Uterus (tissue), 4 donors: ENCODE measurements around the gene CNFN. TPM values are rescaled to one million over a fixed set of nuclear protein-coding genes. Genes with fewer than 3 reads are reported as not detected.

ENCODE experiments used
- DNase-seq, 2 donors: peaks; one replicate each; pipeline ENCODE4 v3.0.0-alpha.2; 2019 to 2020
- H3K27ac ChIP-seq, 2 donors: fragments of 200-600 bp; sonication (generic); 1 replicate in 1 of 2; 2 replicates in 1 of 2; pipeline ENCODE4 v1.5.1; 2016 to 2018
- H3K27me3 ChIP-seq, 2 donors: fragments of 200-600 bp; sonication (generic); one replicate each; pipeline ENCODE4 v1.5.1; 2018 to 2019; ENCODE audit warnings: control low read depth in 1 of 2
- H3K36me3 ChIP-seq, 2 donors: fragments of 200-600 bp; sonication (generic); one replicate each; pipeline ENCODE4 v1.5.1; 2019; ENCODE audit warnings: control low read depth in 1 of 2
- H3K4me1 ChIP-seq, 2 donors: fragments of 200-600 bp; sonication (generic); one replicate each; pipeline ENCODE4 v1.5.1; 2018 to 2019; ENCODE audit warnings: control low read depth in 1 of 2
- H3K4me3 ChIP-seq, 2 donors: fragments of 200-600 bp; sonication (generic); 1 replicate in 1 of 2; 2 replicates in 1 of 2; pipeline ENCODE4 v1.5.1; 2018 to 2019; ENCODE audit warnings: mild to moderate bottlenecking in 1 of 2
- H3K9me3 ChIP-seq, 2 donors: fragments of 200-600 bp; sonication (generic); one replicate each; pipeline ENCODE4 v1.5.1; 2019; ENCODE audit warnings: control low read depth in 1 of 2
- CTCF ChIP-seq, 4 experiments: fragments of 200-600 bp in 2 of 4; fragments of 450-650 bp in 2 of 4; sonication (generic) in 2 of 4; IDR thresholded peaks; one replicate each; pipeline ENCODE4 v1.5.1; 2016 to 2019; ENCODE audit warnings: antibody characterized with exemption in 4 of 4, mild to moderate bottlenecking in 2 of 4, moderate library complexity in 1 of 4
- POLR2A ChIP-seq, 2 donors: fragments of 450-650 bp; IDR thresholded peaks; one replicate each; pipeline ENCODE4 v1.6.1; 2016; ENCODE audit warnings: antibody characterized with exemption in 2 of 2, mild to moderate bottlenecking in 1 of 2, moderate library complexity in 1 of 2
- intact Hi-C: fragments of 100-400 bp; cut with DNase I; formaldehyde crosslinking; loops from one replicate; pipeline ENCODE4 v1.15.1; 2023; ENCODE audit warnings: low total_unique reads
- total RNA-seq, 4 donors: library from RNA; depleted of rRNA in 3 of 4; stranded (reverse); fragments of >200 nt in 3 of 4; gene quantifications; one replicate each; pipeline versions ENCODE4 v1.1.0 to v1.2.4, GENCODE V29; 2014 to 2023
- donor health status: DM: yes; HTN: yes; CAD: no.

Gene CNFN
- total RNA-seq, 4 donors from 2014 or later = 2.6 TPM; not detected in 3

GRCh38 chr19:42370626-42371175 lies 19.4 kb downstream of the CNFN start:
- Histone ChIP-seq H3K4me1 (no peaks in the 10 kb centered on the region), H3K27ac (no peak overlapping the region), H3K27me3 (no peaks in the 10 kb centered on the region), H3K36me3 (no peaks in the 10 kb centered on the region), H3K9me3 (no peaks in the 10 kb centered on the region), H3K4me3 (no peak overlapping the region)
- DNase-seq = no peak
- TF ChIP-seq POLR2A (IDR thresholded peaks at IDR 0.05) = no peak
- TF ChIP-seq CTCF (IDR thresholded peaks at IDR 0.05) = no peak
- intact Hi-C loops = no loop called here

GRCh38 chr19:42370068-42370520 lies 20.0 kb downstream of the CNFN start:
- no peaks in the 10 kb centered on the region for H3K9me3 ChIP-seq
- no peaks in the 10 kb centered on the region for H3K36me3 ChIP-seq
- H3K27ac ChIP-seq = no peak overlapping the region
- no peak for DNase-seq
- H3K27me3 ChIP-seq = no peaks in the 10 kb centered on the region
- intact Hi-C loops = no loop called here
- TF ChIP-seq CTCF (IDR thresholded peaks at IDR 0.05) (no peak), POLR2A (IDR thresholded peaks at IDR 0.05) (no peak)
- H3K4me3 ChIP-seq = no peak overlapping the region
- H3K4me1 ChIP-seq = no peaks in the 10 kb centered on the region

- no peak for DNase-seq
- intact Hi-C loops = no loop called here
Observed at GRCh38 chr19:42369433-42370067, 20.5 kb downstream of the CNFN start.

GRCh38 chr19:42368765-42369164 lies 21.3 kb downstream of the CNFN start:
- intact Hi-C loops = no loop called here

More at GRCh38 chr19:42369433-42370067, 20.5 kb downstream of the CNFN start:
- Histone ChIP-seq H3K36me3 (no peaks in the 10 kb centered on the region), H3K27me3 (no peaks in the 10 kb centered on the region), H3K27ac (no peak overlapping the region), H3K4me1 (no peaks in the 10 kb centered on the region), H3K4me3 (no peak overlapping the region), H3K9me3 (no peaks in the 10 kb centered on the region)
- no peak for TF ChIP-seq CTCF (IDR thresholded peaks at IDR 0.05)
- no peak for TF ChIP-seq POLR2A (IDR thresholded peaks at IDR 0.05)

More at GRCh38 chr19:42368765-42369164, 21.3 kb downstream of the CNFN start:
- Histone ChIP-seq H3K4me3 (no peak overlapping the region), H3K9me3 (peaks cover 0 to 4% of the 10 kb centered on the region in 2 donors), H3K4me1 (no peaks in the 10 kb centered on the region), H3K27me3 (no peaks in the 10 kb centered on the region), H3K27ac (no peak overlapping the region), H3K36me3 (no peaks in the 10 kb centered on the region)
- TF ChIP-seq POLR2A (IDR thresholded peaks at IDR 0.05) (no peak), CTCF (IDR thresholded peaks at IDR 0.05) (no peak)
- no peak for DNase-seq
